ENCODE results near the gene NUP188.
A peak's percentile ranks its signal among the peaks of the same experiment; 100 is the strongest.
"Not testable (repeated sequence)": the region's sequence is repeated elsewhere in the genome, so short reads cannot be mapped to it uniquely, and the experiment has no call there.

Gene NUP188

DNA sequence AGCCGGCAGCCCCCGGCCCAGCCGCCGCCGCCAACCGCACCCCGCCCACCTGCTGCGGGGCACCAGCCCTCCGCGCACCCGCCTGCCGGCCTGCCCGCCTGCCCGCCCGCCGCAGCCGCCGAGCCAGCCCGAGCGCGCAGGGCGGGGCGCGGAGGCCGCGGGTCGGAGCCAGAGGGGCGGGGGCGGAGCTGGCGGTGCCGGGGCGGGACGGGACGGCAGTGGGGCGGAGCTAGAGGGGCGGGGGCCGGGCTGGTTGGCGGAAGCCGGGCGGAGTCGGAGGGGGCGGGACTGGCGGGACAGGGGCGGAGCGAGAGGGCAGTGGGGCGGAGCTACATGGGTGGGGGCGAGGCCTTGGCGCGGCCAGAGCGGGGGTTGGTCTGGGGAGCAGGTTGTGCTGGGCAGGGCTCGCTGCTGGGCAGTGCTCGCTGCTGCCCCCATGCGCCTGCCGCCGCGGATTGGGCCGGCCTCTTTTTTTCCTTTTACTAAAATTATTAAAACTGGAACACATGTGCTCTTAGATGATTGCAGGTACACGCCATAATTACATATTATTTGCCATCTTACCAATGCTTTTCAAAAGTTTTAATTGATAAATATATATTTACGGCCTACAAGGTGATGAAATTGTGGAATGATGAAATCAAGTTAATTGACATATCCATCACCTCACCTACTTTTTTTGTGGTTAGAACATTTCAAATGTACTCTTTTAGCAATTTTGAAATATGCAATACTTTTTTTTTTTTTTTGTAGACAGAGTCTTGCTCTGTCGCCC is 80.9 kb downstream of the NUP188 start, which contains the start of gene SH3GLB2:
TSS of gene SH3GLB2 (minus strand) at position 140 of the 775 bp plus-strand sequence. CDS start 177 bp downstream, outside the sequence.
- peak; percentile 97 to 99 for DNase-seq
- TF ChIP-seq POLR2A (IDR thresholded peaks at IDR 0.05; ENCODE audit: low read length): no peak
- no peak for TF ChIP-seq GATA1 (IDR thresholded peaks at IDR 0.05; ENCODE audit: low read depth, low read length)

DNA sequence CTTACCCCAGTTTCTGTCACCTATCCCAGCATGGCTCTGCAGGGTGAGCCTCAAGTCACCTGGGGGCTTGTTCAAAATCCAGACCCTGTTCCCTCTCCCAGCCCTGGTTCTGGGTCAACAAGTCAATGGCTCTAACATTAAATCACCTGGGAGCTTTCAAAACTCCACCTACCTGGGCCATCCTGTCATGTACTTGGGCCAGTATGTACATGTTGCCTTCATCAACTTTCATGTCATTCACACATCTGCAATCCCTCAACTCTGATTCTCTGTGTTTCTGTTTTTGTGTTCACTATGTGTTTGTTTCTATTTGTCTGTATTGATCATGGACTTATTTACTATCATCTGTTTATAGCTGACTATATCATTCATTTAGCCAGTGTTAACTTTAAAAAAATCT is 82.7 kb downstream of the NUP188 start:
- DNase-seq: no peak
- TF ChIP-seq GATA1 (IDR thresholded peaks at IDR 0.05; ENCODE audit: low read depth, low read length): no peak
- no peak for TF ChIP-seq POLR2A (IDR thresholded peaks at IDR 0.05; ENCODE audit: low read length)

DNA sequence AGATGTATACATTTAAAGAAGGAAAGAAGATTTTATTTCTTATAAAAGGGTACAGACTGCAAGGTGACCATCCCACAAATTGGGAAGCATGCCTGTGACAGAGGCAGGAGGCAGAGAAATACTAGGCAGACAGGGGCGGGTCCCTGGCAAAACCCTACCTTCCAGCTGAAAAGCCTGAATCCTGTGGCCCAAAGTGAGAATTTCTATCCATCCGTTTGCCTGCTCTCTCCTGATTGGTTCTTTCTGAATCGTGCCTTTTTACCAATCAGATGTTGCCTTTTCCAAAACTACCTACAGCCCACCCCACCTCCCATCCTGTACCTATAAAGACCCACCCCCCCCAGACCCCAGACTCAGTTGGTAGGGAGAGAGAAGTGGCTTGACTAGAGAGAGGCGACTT is 84.0 kb downstream of the NUP188 start:
- TF ChIP-seq GATA1 (IDR thresholded peaks at IDR 0.05; ENCODE audit: low read depth, low read length) (no peak), POLR2A (IDR thresholded peaks at IDR 0.05; ENCODE audit: low read length) (no peak)
- DNase-seq: no peak

DNA sequence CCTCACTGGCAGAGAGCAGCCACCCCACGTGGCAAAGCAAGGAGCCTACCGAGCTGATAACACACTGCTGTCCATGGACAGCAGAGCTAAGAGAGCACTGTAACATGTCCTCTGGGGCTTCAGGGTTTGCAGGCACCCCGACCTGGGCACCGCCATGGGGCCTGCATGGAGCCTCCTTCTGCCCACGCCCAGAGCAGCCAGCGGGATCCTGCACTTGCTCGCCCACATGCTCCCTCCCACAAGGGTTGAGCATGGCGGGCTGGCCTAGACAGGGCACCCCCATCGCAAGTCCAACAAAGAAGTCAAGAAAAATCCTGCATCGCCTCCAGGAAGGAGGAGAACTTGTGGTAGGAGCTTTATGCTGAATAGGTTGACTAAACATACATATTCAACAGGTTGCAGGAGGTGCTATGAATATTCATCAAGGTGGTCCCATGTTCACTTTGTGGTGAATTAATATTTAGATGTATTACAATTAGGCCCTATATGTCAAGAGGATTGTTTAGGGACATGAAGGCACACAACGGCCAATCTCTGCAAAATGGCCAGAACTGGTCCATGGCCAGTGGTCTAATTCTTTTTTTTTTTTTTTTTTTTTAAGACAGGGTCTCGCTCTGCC is 85.2 kb downstream of the NUP188 start:
- peak; percentile 31 to 41 for DNase-seq
- TF ChIP-seq GATA1 (IDR thresholded peaks at IDR 0.05; ENCODE audit: low read depth, low read length) (no peak), POLR2A (IDR thresholded peaks at IDR 0.05; ENCODE audit: low read length) (no peak)

DNA sequence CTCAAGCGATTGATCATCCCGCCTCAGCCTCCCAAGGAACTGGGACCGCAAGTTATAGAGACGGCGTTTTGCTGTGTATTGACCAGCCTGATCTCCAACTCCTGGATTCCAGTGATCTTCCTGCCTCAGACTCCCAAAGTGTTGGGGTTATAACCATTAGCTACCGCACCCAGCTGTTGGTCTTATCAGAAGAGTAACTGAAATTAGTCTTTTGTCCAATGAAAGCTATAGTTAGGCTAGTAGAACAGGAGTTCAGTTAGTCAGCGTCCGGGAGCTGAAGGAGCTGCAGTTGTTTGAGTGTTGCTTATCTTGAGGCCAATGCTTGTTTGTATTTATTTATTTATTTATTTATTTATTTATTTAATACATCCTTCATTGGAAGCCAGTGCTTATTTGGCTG is 85.7 kb downstream of the NUP188 start:
- peak; percentile 35 for TF ChIP-seq POLR2A (IDR thresholded peaks at IDR 0.05; ENCODE audit: low read length)
- TF ChIP-seq GATA1 (IDR thresholded peaks at IDR 0.05; ENCODE audit: low read depth, low read length): no peak
- DNase-seq: peak; percentile 73 to 89

DNA sequence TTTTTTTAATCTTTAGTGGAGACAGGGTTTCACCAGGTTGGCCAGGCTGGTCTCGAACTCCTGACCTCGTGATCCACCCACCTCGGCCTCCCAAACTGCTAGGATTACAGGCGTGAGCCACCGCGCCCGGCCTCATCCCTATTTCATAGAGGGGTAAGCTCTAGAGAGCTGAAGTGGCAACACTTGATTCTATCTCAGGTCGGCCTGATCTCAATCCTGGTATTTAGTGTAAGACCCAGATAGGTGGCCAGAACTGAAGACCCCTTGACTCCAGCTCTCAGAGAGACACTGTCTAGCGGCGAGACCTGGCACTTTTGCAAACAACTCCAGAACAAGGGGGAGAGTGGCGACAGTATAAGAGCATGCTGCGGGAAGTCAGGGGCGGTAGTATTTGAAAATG is 88.3 kb downstream of the NUP188 start:
- DNase-seq: not testable (repeated sequence)

DNA sequence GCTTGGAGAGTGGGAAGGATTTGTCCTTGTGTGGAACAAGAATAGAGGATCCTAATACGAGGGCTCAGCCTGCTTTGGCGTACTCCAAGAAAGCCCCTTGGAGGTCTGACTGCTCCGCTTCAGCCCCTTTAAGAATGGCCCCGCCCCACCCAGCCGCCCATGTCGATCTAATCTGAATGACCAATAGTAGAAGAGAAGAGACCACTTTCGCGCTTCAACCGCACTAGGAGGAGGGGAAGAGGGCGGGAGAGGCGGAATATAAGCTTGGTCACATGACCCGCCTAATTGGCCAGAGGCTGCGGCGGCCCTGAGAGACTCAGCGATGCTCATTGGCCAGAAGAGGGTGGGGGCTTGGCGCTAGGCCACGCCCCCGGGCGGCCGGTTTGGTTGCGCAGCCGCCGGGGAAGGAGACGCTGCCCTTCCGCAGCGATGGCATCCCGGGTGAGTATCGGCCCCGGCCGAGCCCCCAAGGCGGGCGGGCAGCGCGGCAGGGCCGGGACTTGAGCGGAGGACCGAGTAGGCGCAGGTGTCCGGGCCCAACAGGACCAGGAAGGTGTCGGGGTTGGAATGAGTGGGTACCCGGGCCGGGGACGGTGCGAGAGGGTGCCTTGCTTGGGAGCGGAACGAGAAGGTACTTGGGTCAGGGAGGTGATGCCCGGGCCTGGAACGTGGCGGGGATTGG is 88.9 kb downstream of the NUP188 start, which contains the start of gene MIGA2:
TSS of gene MIGA2 (plus strand) at position 386 of the 682 bp plus-strand sequence. CDS start 3,969 bp downstream, outside the sequence.
- DNase-seq: peak; percentile 99 to 100
- TF ChIP-seq POLR2A (IDR thresholded peaks at IDR 0.05; ENCODE audit: low read length): peak; percentile 95
- TF ChIP-seq GATA1 (IDR thresholded peaks at IDR 0.05; ENCODE audit: low read depth, low read length): no peak

DNA sequence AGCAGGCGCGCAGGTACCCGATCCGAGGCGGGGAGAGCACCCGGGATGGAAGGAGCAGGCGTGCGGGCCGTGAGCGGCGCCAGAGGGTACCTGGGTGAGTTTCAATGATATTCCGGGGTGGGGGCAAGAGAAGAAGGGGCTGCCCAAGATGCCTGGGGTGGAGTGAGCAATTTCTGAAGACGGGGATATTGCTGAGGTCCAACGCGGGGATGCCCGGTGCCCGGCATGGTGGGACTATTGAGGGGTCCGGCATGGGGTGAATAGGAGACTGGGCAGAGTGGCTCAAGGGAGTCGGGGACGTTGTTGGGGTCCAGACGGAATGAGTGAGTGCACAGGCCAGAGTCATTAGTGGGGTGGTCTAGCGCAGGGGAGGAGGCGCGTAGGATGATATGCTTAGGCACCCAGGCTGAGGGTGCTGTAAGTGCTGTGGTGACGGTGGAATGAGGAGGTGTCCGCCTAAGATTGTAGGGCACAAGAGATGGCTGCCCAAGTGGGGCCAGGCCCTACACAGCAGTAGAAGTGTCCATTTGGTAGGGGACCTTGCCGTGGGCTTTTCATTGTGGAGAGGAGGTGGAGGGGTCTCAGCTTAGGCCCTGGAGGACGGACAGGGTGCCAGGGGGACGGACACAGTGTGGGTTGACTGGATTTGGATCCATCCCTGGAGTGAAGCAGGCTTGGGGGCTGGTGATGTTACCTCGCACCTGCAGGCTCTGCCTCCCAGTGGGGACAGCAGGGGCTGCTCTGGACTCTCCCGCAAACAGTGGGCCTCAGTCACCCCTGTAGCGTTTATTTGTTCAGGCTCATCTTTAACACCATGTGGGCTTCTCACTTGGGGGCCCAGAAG is 89.6 kb downstream of the NUP188 start:
- peak; percentile 57 to 67 for DNase-seq
- TF ChIP-seq POLR2A (IDR thresholded peaks at IDR 0.05; ENCODE audit: low read length): no peak
- no peak for TF ChIP-seq GATA1 (IDR thresholded peaks at IDR 0.05; ENCODE audit: low read depth, low read length)

DNA sequence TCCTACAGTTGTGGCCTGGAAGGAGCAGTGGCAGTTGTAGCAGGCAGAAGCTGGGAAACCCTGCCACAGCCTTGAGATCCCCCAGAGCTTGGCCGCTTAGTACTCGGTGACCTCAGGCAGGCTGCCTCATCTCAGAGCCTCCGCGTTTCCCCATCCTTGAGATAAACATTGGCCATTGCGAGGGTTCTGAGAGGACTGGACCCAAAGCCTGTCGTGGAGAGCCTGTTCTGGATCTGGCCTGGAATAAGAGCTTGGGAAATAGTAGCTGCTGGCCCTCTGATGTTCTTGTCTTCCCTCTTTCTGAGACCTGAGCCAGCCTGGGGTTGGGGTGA is 90.2 kb downstream of the NUP188 start:
- TF ChIP-seq POLR2A (IDR thresholded peaks at IDR 0.05; ENCODE audit: low read length) (no peak), GATA1 (IDR thresholded peaks at IDR 0.05; ENCODE audit: low read depth, low read length) (no peak)
- DNase-seq: peak; percentile 45 to 56

DNA sequence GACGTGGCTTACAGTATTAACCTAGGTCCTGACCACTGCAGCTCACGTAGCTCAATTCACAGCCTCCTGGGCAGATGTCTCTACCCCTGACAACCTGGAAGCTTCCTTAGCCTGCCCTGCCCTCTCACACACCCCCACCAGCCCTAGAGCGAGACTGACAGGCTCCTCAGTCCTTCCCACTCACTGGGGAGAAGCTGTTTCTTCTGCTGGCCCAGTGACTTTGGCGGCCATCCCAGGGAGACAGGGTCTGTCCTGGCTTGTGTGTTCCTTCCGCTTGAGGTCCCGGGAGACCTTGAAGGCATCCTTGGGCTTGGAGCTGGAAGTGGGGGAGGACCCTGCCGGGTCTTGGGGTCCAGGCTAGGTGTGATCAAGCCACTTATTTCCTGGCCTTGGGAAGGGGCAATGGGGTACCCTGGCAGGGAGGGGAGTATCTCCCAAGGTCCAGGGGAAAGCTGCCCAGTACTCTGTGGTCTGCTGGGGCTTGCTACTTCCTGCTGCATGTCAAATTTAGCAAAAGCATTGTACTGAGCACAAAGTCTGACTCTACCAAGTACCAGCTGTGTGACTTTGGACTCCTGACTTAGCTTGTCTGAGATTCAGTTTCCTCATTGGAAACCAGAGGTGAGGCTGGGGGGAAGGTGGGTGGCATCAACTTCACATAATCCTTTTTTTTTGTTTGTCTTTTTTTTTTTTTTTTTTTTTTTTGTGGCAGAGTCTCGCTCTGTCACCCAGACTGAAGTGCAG is 90.8 kb downstream of the NUP188 start:
- no peak for TF ChIP-seq GATA1 (IDR thresholded peaks at IDR 0.05; ENCODE audit: low read depth, low read length)
- no peak for TF ChIP-seq POLR2A (IDR thresholded peaks at IDR 0.05; ENCODE audit: low read length)
- DNase-seq: peak; percentile 40 to 49

DNA sequence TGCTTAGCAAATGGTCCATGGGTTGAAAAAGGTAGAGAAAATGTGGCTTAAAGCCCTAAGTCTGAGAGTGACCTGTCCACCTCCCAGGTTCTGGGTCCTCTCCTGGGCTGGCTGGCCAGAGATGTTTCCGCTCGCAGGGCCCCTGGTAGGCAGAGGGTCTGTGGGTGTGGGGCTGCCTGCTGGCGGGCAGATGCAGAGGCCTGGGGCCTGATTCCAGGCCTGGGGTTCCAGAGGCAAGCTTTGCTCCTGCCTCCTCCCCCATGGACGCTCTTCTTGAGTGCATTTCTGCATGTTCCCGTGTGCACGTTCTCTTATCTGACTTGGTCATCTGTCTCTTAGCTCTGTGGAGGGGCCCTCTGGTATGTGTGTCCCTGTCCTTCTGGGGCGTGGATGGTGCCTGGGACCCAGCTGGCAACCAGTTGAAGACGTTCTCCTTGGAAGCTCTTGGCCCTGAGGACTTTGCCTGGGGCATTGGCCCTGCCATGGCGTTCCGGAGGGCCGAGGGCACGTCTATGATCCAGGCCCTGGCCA is 92.7 kb downstream of the NUP188 start:
- peak; percentile 89 for TF ChIP-seq GATA1 (IDR thresholded peaks at IDR 0.05; ENCODE audit: low read depth, low read length)
- TF ChIP-seq POLR2A (IDR thresholded peaks at IDR 0.05; ENCODE audit: low read length): no peak
- DNase-seq: peak; percentile 83 to 91

DNA sequence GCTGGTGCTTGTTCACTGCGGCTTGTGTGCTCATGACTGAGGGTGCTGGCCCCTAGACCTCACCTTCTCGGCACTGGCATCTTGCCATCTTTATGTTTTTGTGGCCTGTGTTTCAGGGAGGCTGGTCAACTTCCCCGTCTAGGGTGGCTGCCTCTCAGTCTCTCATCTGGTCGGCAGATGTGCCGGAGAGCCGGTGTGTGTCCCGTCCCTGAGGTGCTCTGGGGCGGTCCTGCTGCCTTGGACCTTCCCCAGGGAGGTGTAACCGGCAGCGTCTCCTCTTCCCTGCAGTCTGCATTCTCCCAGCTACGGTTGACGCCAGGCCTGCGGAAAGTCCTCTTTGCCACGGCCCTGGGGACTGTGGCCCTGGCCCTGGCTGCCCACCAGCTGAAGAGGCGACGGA is 94.5 kb downstream of the NUP188 start:
- DNase-seq: no peak
- TF ChIP-seq POLR2A (IDR thresholded peaks at IDR 0.05; ENCODE audit: low read length) (no peak), GATA1 (IDR thresholded peaks at IDR 0.05; ENCODE audit: low read depth, low read length) (no peak)

DNA sequence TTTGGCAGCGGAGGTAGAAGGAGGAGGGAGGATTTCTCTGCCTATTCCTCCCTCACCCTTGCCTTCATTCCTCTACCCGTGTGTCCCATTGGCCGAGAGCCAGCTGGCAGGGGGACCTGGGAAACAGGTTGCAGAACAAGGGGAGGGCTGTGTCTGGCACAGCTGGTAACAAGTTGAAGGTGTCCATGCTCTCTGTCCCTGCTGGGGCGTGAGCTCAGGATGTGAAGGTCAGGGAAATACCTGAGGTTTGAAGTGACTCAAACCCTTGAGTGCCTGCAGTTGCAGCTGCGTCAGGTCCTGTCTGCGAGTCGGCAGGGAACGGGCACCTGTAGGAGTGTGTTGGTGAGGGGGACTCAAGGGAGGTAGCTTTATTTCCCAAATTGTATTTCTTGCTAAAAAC is 105.1 kb downstream of the NUP188 start:
- TF ChIP-seq GATA1 (IDR thresholded peaks at IDR 0.05; ENCODE audit: low read depth, low read length) (no peak), POLR2A (IDR thresholded peaks at IDR 0.05; ENCODE audit: low read length) (no peak)
- no peak for DNase-seq
